Hematopoietic multipotent progenitor cell treated with erythropoietin and hydrocortisone succinate and interleukin-3 and kit ligand, for 15 days (in vitro differentiated cells): ENCODE data around the gene ADORA3.
A peak's percentile ranks its signal among the peaks of the same experiment; 100 is the strongest.

Source experiments
- DNase-seq: peaks from one replicate; pipeline ENCODE4 v3.0.0-alpha.2; 2015; ENCODE audit warnings: low spot score

The ADORA3 gene

DNA sequence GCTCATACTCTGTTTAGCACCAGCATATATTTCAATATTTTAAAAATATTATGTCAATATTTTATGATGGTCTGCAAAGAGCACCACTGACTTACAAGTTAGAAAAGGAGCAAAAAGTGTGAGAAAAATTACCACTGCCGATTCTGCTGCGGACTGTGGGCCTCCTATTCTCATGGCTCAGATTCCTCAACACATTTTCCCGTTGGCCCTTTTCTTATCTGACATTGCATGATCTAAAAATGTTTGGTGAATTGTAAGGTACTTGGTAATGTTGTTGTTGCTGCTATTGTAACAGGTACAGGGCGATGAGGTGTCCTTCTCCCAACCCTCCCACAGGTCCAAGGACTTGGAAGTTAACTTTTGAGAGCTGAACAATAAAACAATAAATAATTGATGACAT is 28.9 kb downstream of the ADORA3 start:
- no peak for DNase-seq

DNA sequence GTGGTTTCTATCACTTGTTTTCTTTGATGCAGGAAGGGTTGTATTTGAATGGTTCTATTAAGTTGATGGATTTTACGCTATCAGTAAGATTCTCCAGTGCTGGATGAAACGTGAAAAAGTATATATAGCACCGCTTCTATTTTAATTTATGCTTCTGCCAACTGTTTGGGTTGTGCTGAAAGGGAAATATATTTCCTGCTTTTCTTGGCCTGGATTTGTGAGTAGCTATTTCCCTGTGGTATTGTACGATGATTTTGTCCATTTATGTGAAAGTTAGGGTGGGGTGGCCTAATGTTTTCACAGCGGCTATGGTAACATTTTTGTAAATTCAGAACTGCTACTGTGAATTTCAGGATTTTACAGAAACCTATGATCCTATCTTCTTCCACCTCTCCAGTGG is 29.3 kb downstream of the ADORA3 start:
- DNase-seq = no peak

DNA sequence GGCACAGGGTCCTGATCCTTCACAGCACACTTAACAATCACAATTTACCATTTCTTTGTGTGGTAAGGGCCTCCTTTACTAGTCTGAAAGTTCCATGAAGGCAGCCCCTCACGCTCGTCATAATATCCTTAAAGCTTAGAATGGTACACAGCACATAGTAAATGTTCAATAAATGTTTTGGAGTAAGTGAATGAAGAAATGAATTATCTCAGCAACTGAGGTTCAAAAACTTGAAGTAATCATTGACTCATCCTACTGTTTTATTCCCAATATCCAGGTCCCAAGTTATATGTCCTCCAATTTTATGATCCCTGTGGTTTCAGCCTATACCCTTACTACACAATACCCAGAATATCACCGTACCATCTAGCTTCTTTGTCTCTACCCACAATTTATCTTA is 31.9 kb downstream of the ADORA3 start:
- DNase-seq = no peak

DNA sequence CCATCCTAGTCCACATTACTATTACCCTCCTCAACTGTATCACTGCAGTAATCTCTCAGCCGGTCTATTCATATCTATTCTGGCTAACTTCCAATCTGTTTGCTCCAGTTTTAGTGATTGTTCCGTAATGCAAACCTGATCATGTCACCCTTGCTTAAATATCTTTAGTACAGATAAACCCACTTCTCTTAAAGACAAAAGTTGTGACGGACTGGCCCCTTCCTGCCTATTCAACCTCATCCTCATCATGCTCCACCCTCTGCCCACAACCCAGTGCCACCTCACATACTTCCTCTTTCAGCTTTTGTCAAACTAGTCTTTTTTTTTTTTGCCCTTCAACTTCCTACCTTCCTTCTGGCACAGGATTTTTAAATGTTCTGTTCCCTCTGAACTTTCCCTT is 32.4 kb downstream of the ADORA3 start:
- DNase-seq = no peak

DNA sequence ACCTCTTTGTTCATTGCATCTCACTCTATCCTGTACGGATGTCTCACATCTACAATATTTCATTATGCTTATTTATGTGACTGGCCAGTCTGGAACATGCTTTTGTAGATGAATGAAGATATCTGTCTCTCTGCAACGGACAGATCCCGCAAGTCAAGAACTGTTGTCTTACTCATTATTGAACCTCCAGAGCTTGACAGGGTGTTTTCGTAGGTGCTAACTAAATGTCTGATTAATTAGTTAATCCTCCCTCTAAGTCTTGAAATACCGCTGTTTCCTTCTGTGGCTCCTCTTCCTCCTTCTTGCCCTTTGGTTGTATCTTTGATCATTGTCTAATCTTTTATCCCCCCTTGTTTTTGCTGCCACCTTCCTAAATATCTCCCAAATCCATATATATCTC is 32.8 kb downstream of the ADORA3 start:
- no peak for DNase-seq

DNA sequence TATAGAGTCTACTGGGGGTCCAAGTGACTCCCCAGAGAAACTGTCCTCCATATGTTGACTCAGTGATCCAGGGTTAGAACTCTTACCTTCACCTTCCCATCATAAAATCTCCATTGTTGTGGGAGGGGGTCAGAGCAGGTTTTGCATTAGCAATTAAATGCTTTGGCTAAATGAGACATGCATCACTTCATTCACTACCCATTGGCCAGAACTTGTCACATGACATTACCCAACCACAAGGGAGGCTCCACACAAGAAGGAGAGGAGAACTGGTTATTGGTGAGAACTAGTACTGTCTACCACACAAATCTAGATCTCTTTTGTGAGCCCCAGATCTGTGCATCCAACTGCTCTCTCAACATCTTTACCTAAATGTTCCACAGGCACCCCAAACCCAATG is 33.9 kb downstream of the ADORA3 start:
- DNase-seq = no peak

DNA sequence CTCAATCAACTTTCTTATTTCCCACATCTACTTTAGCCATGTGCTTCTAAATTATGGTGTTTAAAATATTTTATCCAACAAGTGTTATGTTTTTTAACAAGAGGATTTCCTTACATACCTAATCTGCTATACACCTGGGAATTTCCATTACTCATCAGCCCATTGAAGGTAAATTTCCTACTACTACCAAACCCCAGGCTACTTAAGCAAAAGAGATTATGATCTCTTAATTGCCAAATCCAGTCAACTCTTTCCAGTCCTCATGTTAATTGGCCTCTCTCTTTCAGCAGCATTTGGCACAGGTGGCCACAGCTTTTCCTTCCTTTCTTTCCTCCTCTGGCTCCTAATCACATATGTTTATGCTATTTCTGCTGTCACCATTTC is 34.7 kb downstream of the ADORA3 start:
- DNase-seq = no peak

DNA sequence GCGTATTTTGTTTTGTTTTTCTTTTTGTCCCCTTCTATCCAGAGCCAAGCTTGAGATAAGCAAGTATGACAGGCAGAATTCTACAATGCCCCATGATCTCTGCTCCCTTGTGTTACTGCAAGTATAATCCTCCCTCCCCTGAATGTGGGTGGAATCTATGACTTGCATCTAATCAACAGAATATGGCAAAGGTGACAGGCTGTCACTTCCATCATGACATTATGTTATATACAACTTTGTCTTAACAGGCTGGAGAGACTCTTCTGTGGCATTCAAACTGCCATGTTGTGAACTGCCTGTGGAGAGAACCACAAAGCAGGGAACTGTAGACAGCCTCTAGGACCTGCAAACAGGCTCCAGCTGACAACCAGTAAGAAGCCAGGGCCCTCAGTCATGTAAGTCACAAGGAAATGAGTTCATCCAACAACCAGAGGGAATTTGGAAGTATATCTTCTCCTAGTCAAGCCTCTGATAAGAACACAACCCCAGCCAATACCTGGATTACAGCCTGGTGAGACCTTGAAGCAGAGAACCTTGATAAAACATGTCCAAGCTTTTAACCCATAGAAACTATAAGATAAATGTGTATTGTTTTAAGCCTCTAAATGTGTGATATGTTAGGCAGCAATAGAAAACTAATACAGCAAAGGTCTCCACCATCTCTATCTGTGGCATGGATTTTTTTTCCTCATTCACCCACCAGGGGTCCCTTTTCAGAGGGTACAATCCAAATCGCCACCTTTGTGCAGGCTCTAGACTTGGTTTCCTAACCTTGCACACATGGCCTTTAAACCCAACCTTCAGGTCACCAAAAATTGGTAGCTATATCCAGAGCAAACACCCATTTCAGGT is 35.3 kb downstream of the ADORA3 start:
- DNase-seq = no peak

DNA sequence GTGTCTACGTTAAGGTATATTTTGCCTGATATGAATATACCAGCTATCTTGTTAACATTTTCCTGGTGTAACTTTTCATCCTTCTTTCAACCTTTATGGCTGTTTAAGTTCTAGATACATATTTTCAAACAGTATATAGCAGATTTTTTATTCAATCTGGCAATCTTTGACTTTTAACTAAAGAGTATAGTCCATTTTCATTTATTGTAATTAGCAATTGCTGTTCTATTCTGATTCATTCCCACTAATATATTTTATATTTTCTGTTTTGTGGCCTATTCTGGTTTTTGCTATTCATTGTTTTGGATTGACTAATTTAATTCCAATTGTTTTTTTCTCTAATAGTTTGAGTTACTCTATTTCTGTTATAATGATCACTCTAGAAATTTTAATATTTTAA is 37.0 kb downstream of the ADORA3 start:
- no peak for DNase-seq

DNA sequence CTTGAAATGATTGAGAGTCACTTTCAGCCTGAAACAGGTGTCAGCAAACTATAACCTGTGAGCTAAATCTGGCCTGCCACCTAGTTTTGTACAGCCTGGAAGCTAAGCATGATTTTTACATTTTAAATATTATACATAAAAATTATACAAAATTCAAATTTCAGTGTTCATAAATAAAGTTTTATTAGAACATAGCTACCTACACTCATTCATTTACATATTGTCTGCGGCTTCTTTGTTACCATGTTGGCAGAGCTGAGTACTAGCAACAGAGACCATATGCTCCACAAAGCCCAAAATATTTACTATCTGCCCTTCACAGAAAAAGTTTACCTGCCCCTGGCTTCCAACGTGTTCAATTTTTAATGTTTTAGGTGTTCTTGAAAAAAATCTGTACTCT is 37.7 kb downstream of the ADORA3 start:
- DNase-seq = no peak

DNA sequence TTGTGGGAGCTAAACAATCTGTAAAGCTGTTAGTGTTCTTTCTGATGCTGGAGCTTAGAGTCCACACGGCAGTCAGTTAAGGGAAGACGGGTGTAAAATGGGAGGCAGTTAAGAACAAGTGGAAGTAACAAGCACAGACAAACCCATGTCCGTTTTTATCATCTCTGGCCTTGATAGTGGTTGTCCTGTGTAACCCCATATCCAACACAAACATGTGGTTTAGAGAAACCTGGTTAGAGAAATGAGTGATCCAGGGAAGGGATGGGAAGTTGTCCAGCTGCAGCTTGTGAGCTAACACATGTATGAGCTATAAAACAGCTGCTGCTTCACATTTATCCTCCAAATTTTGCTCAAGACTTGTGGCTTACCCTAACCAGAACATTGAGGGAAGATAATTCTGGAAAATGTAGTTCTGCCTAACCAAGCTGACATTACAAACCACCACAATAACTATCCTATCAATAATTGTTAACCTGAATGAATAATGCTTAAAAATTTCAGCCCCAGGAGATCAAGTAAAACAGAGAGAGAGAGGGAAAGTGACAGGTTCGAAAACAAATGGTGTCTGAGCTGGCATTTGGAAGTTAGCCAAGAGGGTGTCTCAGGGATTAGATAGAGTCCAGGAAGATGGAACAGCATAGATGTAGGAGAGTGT is 40.3 kb downstream of the ADORA3 start:
- peak; percentile 40 for DNase-seq

DNA sequence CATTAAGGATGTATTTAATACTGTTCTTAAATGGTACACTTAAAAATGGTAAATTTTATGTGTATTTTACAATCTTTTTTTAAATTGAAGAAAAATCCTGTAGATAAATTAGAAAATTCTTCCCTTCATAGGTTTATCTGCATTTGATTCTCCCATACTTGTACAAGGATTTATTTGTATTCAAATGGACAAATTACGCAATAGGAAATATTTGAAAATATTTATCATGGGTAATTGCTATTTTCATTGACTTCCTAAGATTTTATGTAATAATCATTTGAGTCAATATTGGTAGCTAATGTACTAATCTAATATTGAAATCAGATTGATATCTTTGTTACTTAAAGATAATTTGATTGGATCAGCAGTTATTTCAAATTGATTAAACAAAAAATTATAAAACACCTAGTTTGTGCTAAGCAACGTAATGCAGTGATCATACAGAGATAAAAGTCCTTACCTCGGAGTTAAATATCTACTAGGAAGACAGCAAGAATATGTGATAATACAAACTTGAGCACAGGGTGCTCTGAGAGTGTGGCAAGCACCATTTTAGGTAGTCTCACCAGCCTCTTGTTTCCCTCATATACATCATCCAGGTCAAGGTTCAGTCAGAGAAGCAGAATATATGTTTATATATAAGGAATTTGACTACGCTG is 40.9 kb downstream of the ADORA3 start:
- no peak for DNase-seq

DNA sequence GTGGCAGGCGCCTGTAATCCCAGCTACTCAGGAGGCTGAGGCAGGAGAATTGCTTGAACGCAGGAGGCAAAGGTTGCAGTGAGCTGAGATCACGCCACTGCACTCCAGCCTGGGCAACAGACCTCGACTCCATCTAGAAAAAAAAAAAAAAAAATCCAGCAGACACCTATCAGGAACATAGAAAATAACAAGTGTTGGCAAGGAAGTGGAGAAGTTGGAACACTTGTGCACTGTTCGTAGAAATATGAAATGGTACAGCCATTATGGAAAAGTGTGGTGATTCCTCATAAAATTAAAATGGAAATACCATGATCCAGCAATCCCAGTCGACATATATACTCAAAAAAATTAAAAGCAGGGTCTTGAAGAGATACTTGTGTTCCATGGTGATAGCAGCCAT is 41.7 kb downstream of the ADORA3 start:
- no peak for DNase-seq

DNA sequence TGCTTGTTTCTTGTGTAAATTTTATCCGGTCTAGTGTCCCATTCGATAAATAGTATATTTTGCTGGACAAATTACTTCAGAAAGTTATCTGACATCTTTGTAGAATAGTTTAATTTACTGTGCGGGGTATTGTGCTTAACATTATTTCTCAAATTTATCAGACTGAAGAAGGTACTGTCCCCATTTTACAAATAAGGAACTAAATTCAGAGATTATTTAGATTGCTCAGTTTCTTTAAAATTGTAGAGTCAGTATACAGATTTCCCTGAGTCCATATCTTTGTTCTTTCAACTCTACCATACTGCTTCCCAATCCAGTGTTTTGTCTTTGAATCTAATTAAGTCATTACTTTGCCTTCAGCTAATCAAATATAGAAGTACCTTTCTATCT is 47.8 kb downstream of the ADORA3 start:
- DNase-seq = no peak

DNA sequence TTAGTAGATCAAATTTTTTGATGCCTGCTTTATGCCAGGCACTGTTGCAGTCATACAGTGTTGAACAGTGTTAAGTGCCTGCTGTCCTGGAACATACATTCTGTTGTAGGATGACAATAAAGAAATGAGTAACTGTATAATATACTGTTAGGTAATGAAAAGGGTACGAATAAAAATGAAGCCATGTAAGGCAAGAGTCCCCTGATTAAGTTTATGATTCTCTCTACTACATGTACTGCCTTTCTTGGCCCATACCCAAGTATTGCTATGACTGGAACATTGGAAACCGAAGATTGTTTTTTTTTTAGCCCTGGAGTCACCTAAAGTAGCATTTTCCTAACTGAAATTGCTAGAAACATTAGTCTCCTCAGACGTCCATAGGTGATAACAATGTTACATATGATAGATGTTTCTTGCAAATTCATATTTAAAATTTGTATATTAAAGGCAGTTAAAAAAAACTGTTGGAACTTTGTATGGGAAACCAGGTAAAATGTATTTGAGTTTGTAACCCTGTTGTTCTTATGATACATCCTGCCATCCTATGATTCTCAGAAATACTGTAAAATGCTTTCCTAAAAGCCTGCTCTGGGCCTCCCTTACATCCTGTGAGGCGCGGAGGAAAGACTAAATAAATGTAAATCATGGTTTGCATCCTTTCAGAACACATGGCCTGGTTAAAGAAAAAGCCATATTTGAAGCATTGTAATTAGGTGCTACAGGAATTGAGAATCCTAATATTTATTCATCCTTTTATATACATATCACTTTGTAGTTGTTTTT is 48.4 kb downstream of the ADORA3 start:
- no peak for DNase-seq

DNA sequence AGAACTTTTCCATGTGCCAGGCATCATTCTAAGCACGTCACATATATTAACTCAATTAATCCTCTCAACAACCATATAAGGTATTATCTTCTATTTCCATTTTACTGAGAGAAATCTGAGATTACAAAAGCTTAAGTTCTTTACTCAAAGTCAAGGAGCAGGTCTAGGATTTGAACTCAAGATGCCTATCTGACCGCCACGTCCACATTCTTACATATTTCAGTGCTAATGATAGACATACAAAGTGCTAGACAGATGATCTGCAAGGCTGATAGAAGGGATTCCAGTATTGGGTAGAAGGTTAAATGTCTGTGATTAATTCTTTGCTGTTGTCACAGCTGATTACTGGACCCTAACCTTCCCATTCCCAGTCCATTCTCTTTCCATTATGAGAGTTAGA is 49.7 kb downstream of the ADORA3 start:
- DNase-seq = no peak

DNA sequence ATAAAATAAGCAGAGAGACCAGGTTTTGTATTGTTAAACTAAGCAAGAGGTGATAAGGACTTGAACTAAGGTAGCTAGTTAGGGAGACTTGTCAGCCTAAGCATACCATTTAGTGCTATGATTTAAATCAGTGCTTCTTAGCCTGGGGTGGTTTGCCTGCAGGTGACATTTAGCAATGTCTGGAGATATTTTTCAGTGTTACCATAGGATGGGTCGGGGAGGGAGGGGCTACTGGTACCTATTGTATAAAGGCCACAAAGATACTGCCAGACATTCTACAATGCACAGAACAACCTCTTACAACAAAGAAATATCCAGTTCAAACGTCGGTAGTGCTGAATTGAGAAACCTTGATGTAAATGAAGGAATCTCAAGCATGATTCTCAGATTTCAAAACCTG is 50.9 kb downstream of the ADORA3 start:
- no peak for DNase-seq

DNA sequence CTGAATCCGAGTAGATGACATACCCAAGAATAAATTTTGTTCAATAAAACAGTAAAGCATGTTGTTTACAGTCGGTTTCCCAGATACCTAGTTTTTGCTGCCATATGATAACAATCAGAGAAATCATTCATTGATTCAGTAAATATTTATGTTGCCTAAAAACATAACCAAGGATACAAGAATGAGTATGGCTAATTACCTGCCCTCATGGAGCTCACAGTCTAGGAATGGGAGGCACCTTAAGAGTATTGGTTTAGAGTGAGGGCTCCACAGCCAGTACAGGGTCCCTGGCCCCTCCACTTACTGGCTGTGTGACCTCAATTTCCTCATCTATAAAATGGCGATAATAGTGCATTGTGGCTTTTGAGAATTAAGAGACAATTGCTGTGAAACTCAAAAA is 53.2 kb downstream of the ADORA3 start:
- DNase-seq = no peak

DNA sequence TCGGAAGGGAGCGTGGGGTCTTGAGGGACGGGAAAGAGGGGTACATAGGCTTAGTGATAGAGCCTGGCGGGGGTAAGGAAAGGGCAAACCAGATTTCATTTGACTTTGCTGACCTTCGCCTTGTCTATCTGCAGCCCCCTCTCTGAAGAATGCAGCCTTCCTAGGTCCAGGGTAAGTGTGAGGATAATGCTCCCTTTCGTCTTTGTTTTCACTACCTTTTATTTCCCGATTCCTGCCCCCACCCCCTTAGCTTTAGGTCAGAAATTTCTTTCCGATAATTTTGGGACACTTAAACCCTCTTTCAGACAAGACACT is 53.8 kb downstream of the ADORA3 start:
- DNase-seq = no peak
